Fibroblast of villous mesenchyme (primary cell): Measurements from ENCODE around the gene SHC2. TPM values are rescaled to one million over a fixed set of nuclear protein-coding genes. Genes with fewer than 3 reads are reported as not detected.

ENCODE experiments used
- DNase-seq: peaks from one replicate; pipeline ENCODE4 v3.0.0-alpha.2; 2010; ENCODE audit warnings: low read depth
- H3K4me3 ChIP-seq: 2 replicates; pipeline ENCODE4 v1.5.1; 2011; ENCODE audit warnings: low read depth, mild to moderate bottlenecking, low read length
- CTCF ChIP-seq: IDR thresholded peaks from 2 replicates; pipeline ENCODE4 v1.5.1; 2012; ENCODE audit warnings: low read depth, mild to moderate bottlenecking, low read length; ENCODE audit not compliant: insufficient read depth
- total RNA-seq: library from RNA; depleted of rRNA; stranded (reverse); fragments of >200 nt; gene quantifications from 2 replicates; pipeline ENCODE4 v1.2.3, GENCODE V29; 2012

SHC2 gene
- total RNA-seq, 1 donor = 0.43 TPM

- no peak overlapping the region for H3K4me3 ChIP-seq
- no peak for TF ChIP-seq CTCF
- DNase-seq = no peak
These were observed 18.7 kb downstream of the SHC2 start for GRCh38 chr19:442085-442484.

GRCh38 chr19:441213-441836 is 19.5 kb downstream of the SHC2 start:
- DNase-seq = no peak
- no peak for TF ChIP-seq CTCF
- H3K4me3 ChIP-seq = no peak overlapping the region

DNA sequence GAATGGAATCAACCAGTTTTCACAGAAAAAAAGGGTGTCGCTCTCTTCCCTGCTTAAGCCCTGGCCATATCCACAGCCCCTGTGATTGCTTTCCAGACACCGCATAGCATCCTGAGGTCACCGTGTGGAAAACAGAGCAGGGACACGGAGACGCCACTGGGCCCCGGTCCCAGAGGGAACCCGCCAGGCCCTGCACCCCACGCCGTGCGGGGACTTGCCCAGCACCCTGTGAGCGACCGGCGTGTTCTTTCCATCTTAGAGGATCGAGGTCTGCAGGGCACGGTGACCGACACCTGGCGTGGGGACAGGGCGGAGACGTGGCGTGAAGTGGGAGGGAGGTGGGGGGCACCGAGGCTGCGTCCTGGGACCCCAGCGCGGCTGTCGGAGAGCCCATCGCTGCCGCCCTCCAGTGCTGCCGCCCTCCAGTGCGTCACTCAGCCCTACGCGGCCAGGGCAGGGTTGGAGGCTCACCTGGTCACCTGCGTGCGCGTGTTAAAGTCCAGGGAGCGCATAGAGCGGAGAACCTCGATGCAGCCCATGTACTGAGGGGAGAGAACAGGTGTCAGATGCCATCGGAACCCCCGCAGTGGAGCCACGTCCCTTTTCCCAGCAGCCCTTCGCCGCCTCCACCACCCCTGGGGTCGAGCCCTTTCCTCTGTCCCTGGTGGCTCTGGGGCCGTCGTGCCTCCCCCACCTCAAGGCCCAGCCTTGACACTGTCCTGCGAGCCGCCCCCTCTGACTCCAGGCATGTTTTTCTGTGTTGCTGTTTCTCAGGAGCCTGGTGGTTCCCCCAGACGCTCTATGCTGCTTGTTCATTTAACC is 20.2 kb downstream of the SHC2 start:
- DNase-seq = no peak
- no peak overlapping the region for H3K4me3 ChIP-seq
- no peak for TF ChIP-seq CTCF

GRCh38 chr19:439167-439900 is 21.5 kb downstream of the SHC2 start:
- no peak for DNase-seq
- TF ChIP-seq CTCF = no peak
- no peak overlapping the region for H3K4me3 ChIP-seq

DNA sequence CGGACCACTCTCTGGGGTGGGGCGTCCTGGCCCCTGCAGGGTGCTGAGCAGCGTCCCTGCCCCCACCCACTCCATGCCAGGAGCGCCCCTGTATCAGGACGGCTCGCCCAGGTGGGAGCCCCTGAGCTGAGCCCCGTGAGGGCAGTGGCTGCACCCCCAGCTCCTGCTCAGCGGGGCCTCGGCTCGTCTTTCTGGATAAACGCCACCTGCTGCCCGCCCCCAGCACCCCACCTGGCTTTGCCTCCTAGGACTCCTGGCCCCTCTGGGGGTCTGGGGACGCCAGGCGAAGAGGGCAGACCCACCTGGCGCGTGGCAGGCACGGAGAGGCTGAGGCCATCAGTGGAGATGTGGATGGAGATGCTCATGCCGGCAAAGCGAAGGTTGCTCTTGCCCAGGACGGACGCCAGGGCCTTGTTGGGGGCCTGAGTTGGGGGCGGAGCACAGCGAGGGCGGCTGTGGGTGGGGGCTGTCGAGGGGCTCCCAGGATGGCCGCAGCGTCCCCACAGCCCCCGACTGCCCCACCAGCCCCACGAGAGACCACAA is 22.3 kb downstream of the SHC2 start:
- H3K4me3 ChIP-seq = no peak overlapping the region
- TF ChIP-seq CTCF = no peak
- DNase-seq = no peak

DNA sequence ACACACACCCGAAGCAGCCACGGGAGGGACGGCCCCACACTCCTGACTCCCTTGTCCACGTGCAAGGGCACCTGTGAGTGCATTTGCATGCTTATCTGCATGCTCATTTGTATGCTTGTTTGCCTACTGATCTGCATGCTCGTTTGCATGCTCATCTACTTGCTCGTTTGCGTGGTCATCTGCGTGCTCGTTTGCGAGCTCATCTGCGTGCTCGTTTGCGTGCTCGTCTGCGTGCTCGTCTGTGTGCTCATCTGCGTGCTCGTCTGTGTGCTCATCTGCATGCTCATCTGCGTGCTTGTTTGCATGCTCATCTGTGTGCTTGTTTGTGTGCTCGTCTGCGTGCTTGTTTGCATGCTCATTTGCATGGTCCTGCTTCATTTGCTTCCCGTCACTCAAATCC is 23.8 kb downstream of the SHC2 start:
- H3K4me3 ChIP-seq = no peak overlapping the region
- no peak for TF ChIP-seq CTCF
- DNase-seq = no peak
